HG02759 (cell line): ENCODE results near the gene PPP1R3E.
"Not testable (repeated sequence)": the region's sequence is repeated elsewhere in the genome, so short reads cannot be mapped to it uniquely, and the experiment has no call there.

Source experiments
- ATAC-seq: cut with Tn5 transposase; IDR thresholded peaks from one replicate; pipeline ENCODE4 v1.9.1; 2021; ENCODE audit warnings: mild to moderate bottlenecking, moderate library complexity; ENCODE audit not compliant: unreplicated experiment

PPP1R3E gene

GRCh38 chr14:23302290-23303225 is at the start of gene PPP1R3E:
PPP1R3E (minus strand) TSS chr14:23302859; CDS start chr14:23302576, 283 bp downstream.
- ATAC-seq, result peak; percentile 36

- ATAC-seq, result no peak
Measured at GRCh38 chr14:23351681-23352505, 49.2 kb upstream of the PPP1R3E start.

- no peak for ATAC-seq
Measured at GRCh38 chr14:23349156-23349845, 46.6 kb upstream of the PPP1R3E start.

- no peak for ATAC-seq
Measured at GRCh38 chr14:23348297-23348655, 45.6 kb upstream of the PPP1R3E start.

GRCh38 chr14:23347406-23348296 is 45.0 kb upstream of the PPP1R3E start:
- no peak for ATAC-seq

- ATAC-seq, result no peak
Measured at GRCh38 chr14:23346693-23347405, 44.2 kb upstream of the PPP1R3E start.

GRCh38 chr14:23345987-23346692 is 43.5 kb upstream of the PPP1R3E start:
- ATAC-seq, result no peak

- no peak for ATAC-seq
Measured at GRCh38 chr14:23344481-23344880, 41.8 kb upstream of the PPP1R3E start.

GRCh38 chr14:23339506-23340268 is 37.0 kb upstream of the PPP1R3E start:
- ATAC-seq, result no peak

- no peak for ATAC-seq
Measured at GRCh38 chr14:23335623-23336022, 33.0 kb upstream of the PPP1R3E start.

- ATAC-seq, result no peak
Measured at GRCh38 chr14:23327947-23328744, 25.5 kb upstream of the PPP1R3E start.

- ATAC-seq, result no peak
Measured at GRCh38 chr14:23326491-23327332, 24.1 kb upstream of the PPP1R3E start.

GRCh38 chr14:23325746-23326145 is 23.1 kb upstream of the PPP1R3E start:
- ATAC-seq, result not testable (repeated sequence)

GRCh38 chr14:23324993-23325392 is 22.3 kb upstream of the PPP1R3E start:
- no peak for ATAC-seq

- ATAC-seq, result no peak
Measured at GRCh38 chr14:23324455-23324846, 21.8 kb upstream of the PPP1R3E start.

- no peak for ATAC-seq
Measured at GRCh38 chr14:23323838-23324454, 21.3 kb upstream of the PPP1R3E start.
